HG03354 (cell line): ENCODE results near the gene SERPIND1.
"Not testable (repeated sequence)": the region's sequence is repeated elsewhere in the genome, so short reads cannot be mapped to it uniquely, and the experiment has no call there.

Source experiments
- ATAC-seq: cut with Tn5 transposase; IDR thresholded peaks from one replicate; pipeline ENCODE4 v1.9.1; 2021; ENCODE audit warnings: mild to moderate bottlenecking; ENCODE audit not compliant: unreplicated experiment, poor library complexity, severe bottlenecking

Gene SERPIND1

DNA sequence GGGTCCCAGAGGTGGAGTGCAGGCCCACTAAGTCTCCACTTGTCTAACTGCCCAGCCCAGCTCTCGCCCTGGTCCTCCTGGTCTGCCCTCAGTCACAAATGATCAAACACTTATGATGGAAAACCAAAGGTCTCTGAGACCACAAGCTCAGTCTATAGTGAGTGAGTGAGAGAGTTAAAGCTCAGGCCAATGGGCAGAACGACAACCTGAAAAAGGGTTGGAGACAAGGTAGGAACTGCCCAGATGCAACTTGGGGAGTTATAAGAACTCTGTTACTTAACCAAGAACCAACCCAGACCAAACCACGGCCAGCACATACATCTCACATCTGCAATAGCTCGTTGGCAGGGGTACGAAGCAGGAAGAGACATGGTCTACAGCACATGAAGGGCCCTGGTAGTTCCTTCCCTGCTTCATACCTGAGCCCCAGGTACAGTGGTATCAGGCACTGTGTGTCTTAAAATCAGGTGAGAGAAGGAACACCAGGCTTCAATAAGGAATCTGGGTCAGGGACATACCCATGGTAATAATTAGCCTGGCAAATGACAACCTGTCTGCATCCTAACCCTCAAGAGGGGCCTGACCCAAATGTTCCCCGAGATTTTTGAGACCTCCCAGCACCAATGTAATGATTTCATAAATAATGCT, 35.7 kb downstream of the SERPIND1 start:
- ATAC-seq: no peak

DNA sequence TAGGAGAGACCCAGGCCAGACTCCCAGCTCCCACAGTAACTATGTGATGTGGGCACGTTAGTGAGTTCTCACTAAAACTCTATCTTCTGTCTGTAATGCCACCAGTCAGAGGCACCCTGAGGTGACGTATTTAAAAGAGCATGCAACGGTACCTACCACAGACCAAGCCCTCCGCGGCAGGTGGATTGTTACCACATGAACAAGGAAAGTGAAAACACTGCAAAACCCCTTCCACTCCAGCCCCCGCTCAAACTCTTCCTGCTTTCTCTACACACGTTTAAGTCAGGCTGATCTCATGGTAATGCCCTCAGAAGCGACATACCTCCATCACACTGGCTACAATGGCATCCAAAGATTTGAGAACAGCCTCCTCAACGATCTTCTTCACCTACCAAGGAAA, 36.7 kb downstream of the SERPIND1 start:
- no peak for ATAC-seq

DNA sequence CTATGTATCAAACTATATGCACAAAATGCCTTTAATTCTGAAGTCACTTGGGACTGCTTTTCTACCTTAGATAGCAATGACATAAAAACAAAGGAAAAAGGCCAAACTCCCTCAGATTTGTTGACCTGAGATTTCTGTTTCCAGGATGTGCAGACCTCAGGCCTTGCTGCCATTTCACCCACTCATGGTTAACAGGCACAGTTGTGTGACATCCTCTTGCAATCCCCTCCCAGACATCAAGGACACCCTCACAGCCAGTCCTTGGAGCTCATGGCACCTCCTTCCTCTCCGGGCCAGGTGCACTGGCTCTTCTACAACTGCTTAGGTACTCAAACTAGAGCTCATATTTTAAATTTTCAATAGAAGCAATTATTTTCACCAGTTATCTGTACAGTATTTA, 37.3 kb downstream of the SERPIND1 start:
- no peak for ATAC-seq

DNA sequence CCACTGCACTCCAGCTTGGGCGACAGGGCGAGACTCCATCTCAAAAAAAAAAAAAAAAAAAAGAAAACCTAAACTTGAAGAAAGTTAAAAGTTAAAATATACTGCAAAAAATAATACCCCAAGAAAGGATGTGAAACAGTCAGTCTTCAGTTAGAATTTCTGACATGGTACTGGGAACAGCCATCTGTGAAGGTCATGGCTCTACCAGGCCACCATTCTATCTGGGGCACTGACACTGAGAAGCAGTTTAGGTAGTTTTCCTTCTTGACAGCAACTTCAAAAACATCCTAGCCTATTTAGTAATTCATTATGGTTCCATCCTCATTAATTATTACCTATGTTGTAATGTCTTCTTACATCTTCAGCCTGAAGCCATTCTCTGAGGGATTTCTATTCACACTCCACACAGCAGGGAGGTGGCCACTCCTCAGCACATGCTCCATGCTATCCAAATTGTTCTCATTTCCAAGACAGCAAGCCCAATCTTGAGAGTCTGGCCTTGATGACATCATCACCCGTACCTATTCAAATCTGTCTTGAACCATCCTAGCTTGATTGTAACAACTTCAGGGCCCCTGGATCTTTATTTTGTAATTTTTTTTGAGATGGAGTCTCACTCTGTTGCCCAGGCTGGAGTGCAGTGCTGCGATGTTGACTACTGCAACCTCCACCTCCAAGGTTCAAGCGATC, 38.2 kb downstream of the SERPIND1 start:
- no peak for ATAC-seq

DNA sequence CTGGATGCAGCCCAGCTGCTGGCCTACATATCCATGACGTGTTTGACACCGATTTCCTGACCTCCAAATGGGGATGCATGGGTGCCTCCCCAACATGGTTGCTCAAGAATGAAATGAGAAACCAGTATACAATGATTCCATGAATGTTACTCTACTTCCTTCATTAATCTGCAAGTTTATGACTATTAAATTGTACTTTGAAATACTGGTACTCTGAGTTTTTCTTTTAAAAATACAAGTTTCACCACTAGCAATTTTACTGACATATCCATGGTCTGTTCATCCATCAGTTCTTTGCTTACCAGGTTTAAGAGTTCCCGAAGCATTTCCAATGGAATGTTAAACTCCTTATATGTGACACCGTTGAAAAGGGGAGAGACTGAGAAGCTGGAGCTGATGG, 39.1 kb downstream of the SERPIND1 start:
- ATAC-seq: no peak

DNA sequence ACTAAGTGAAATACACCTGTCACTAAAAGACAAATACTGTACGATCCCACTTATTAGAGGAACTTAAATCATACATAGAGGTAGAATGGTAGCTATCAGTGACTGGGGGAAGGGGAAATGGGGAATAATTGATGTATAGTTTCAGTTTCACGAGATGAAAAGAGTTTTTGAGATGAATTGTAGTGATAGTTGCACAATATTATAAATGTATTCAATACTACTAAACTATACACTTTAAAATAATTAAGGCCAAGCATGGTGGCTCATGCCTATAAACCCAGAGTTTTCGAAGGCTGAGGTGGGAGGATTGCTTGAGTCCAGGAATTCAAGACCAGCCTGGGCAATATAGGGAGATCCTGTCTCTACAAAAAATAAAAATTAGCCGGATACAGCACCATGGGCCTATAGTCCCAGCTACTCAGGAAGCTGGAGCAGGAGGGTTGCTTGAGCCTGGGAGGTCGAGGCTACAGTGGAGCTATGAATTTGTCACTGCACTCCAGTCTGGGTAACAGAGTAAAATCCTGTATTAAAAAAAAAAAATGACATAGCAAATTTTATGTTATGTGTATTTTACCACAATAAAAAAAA, 40.4 kb downstream of the SERPIND1 start:
- no peak for ATAC-seq

DNA sequence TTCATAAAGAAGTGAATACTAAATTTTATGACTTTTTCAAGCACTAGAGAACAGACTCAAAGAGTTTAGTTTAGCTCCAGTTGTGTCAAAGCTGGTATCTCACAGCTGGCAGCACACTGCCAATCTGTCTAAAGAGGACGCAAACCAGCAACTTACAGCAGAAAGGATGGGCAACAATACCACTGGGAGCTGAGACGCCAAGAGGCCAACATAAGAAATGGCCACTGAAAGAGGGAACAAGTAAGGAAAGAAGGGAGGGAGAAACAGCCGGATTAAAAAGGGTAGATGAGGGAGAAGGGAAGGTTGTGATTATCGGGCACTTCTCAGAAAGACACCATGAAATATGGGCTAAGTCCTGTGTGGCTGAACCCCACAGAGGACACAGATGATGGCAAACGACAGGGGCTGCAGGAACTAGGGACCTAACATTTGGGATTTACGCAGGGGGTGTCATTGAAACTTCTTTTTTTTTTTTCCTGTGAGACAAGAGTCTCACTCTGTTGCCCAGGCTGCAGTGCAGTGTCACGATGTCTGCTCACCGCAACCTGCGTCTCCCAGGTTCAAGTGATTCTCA, 41.7 kb downstream of the SERPIND1 start:
- no peak for ATAC-seq

DNA sequence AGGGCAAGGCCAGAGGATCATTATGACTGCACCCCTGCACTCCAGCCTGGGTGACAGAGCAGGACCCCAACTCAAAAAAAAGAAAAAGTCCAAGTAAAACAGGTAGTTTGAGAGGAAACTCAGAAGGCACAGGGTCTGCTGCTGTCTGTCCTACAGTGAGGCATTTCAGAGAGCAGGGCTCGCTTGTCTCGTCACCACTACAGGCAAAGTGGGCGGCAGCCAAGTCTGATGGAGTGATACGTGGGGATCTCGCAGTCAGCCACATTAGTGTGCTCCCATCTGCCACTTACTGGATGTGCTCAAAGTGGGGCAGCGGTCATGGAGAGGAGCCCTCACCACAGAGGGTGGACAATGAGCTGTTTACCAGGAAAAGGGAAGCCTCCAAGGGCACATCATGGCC, 42.6 kb downstream of the SERPIND1 start:
- no peak for ATAC-seq

DNA sequence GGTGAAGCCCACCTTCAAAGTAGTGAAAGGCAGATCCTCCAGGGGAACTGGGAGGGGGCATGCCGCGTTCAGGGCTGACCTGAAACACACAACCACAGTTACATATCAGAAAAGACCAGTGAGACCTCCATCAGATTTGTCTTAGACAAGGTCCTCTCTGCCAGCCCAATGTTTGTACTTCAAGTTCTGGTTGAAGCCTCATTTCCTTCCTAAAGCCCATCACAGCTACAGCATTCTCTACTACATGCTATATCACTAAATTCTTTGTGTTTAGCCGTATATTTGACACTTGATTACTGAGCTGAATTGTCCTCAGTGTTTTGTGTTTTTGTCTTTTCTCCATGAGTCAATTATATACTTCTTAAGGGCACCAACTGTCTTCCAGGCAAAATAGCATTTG, 44.6 kb downstream of the SERPIND1 start:
- no peak for ATAC-seq

DNA sequence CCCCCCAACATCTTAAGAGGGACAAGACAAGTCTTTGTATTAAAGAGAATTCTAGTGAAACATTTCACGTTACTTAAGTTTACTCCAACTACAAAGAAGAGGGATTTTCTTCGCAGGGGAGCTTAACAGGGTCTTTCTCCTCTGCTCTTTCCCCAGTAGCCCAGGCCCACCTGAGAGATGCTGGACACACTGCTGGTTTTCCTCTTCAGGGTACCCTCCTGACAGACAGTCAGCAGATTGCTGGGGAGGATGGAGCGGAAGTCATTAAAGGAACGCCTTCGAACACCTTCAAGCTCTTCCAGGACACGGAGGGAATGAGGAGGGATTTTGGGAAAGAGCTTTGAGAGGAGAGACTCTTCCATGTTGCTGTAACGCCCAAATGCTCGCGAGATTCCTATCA, 45.6 kb downstream of the SERPIND1 start:
- no peak for ATAC-seq

DNA sequence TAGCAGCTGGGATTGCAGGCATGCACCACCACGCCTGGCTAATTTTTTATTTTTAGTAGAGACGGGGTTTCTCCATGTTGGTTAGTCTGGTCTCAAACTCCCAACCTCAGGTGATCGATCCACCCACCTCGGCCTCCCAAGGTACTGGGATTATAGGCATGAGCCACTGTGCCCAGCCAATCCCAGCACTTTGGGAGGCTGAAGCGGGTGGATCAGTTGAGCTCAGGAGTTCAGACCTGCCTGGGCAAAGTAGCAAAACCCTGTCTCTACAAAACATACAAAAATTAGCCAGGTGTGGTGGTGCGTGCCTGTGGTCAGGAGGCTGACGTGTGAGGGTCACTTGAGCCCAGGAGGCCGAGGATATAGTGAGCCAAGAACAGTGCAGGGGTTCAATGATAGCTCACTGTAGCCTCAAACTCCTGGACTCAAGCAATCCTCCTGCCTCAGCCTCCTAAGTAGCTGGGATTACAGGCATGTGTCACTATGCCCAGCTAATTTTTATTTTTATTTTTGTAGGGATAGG, 47.9 kb downstream of the SERPIND1 start:
- ATAC-seq: not testable (repeated sequence)

DNA sequence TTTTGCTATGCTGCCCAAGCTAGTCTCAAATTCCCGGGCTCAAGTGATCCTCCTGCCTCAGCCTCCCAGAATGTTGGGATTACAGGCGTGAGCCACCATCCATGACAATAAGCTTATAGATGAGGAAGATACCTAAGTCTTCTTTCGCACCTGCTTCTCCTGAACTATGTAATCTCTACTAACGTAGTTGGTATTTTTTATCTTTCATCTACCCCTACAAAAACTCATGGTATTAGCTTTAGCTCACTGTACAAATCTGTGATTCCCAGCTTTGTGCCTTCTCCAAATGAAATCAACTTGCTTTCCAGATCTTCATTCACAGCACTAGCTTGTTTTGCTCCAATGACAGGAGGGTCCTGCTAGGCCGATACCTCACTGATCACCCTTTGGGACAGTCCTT, 48.3 kb downstream of the SERPIND1 start:
- ATAC-seq: no peak

DNA sequence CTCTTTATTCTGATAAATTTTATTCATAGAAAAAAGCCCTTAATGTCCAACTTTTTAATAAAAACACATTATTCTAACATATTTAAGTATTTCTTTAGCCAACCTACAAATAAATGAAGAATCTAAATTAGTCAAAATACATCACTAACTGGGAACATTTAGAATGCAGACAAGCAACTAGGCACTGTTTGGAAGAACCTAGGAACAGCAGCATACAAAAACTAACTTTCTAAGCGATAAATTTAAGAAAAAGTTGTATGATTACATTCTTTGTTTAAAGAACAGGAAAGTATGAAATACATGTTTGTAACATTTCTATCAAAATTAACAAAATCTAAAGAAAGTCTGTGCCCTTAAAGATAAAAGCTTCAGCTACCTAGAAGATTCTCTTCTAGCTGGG, 49.4 kb downstream of the SERPIND1 start:
- no peak for ATAC-seq

DNA sequence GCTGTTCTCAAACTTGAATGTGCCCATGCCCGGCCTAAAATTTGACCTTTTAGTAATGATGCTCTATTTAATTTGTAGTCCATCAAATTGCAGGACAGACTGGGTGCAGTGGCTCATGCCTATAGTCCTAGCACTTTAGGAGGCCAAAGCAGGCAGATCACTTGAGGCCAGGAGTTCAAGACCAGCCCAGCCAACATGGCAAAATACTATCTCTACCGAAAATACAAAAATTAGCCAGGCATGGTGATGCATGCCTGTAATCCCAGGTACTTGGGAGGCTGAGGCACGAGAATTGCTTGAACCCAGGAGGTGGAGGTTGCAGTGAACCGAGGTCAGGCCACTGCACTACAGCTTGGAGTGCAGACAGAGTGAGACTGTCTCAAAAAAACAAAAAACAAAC, 51.3 kb downstream of the SERPIND1 start:
- ATAC-seq: not testable (repeated sequence)

DNA sequence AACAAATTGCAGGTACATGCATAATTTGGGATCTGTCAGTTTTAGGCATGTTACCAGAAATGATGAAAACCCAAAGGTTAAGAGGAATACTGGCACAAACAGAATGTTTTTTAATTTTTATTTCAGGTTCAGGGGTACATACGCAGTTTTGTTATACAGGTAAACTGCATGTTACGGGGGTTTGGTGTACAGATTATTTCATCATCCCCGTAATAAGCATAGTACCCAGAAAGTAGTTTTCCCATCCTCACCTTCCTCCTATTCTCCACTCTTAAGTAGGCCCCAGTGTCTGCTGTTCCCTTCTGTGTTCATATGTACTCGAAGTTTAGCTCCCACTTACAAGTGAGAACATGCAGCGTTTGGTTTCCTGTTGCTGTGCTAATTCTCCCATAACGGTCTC, 51.7 kb downstream of the SERPIND1 start:
- ATAC-seq: no peak

DNA sequence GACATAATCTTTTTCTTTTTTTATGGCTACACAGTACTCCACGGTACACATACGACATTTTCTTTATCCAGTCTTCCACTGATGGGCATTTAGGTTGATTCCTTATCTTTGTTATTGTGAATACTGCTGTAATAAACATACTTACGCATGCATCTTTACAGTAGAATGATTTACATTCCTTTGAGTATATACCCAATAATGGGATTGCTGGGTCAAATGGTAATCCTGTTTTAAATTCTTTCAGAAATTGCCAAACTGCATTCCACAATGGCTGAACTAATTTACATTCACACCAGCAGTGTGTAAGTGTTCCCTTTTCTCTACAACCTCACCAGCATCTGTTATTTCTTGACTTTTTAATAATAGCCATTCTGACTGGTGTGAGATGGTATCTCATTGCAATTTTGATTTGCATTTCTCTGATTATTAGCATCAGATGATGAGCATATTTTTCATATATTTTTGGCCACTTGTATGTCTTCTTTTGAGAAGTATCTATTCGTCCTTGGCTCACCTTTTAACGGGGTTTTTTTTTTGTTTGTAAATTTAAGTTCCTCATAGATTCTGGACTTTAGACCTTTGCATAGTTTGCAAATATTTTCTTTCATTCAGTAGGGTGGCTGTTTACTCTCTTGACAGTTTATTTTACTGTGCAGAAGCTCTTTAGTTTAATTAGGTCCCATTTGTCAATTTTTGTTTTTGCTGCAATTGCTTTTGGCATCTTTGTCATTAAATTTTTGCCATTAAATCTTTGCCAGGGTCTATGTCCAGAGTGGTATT, 52.6 kb downstream of the SERPIND1 start:
- not testable (repeated sequence) for ATAC-seq

DNA sequence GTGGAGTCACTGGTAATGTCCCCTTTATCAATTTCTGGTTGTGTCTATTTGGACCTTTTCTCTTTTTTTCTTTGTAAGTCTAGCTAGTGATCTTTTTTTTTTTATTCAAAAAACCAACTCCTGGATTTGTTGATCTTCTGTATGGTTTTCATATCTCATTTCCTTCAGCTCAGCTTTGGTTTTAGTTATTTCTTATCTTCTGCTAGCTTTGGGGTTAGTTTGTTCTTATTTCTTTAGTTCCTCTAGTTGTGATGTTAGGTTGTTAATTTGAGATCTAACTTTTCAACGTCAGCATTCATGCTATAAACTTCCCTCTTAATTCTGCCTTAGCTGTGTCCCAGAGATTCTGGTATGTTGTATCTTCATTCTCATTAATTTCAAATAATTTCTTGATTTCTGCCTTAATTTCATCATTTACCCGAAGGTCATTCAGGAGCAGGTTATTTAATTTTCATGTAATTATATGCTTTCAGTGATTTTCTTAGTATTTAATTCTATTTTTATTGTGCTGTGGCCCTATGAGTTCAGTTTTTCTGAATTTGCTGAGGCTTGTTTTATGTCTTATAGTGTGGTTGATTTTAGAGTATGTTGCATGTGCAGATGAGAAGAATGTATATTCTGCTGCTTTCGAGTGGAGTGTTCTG, 55.7 kb downstream of the SERPIND1 start:
- no peak for ATAC-seq

DNA sequence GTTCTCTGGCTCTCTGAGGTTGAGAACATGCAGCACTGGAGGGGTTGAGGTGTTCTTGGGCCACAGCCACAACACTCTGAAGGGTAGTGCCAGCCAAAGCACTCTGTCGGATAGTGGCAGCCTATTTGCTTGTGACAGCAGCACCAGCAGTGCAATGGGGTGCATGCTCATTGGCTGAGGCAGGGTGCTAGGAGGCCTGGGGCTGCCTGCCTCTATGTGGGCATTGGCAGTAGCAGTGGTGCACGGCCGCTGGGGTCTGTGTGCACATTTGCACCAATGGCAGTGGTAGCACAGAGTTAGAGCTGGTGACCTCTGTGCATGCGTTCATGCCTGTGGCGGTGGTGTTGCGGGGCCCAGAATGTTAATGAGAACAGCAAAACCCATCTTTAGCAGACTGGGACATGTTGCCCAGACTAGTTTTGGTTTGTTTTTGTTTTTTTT, 59.3 kb downstream of the SERPIND1 start:
- ATAC-seq: no peak

DNA sequence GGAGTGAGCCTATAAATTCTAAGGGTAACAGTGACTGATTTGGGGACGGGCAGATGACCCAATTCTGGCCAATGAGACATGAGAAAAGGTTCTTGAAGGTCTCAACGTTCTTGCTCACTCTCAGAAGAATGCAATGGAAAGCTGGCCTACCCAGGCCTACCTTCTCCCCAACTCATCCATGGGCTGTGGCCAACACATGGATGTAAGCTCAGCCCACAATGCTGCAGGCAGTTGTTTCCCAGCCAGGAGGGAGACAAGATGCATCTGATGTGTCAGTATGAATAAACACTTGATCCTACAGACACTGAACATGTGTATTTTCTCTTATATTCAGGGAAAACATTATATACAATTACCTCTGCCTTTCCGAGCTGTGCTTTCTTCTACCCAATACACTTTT, 60.3 kb downstream of the SERPIND1 start:
- ATAC-seq: no peak

DNA sequence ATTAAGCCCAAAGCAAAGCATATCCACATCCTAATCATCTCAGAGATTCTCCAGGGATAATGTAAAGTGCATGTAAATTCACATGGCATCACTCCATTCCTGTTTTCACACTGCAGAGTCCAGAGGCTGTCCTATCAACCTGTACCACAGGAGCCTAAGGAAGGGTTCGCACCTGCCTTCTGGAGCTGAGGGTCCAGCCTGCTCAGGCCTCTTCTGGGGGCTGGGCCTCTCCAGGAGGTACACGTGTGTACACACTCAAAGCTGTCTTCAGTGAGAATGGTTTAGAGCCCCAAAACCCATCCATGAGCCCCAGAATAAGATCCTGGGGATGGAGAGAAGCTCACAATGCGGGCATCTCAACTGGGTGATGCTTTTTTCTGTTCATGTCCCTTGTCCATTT, 60.8 kb downstream of the SERPIND1 start:
- no peak for ATAC-seq
